HepG2 (cell line): Measurements from ENCODE around the gene TADA1. TPM values are rescaled to one million over a fixed set of nuclear protein-coding genes. Genes with fewer than 3 reads are reported as not detected.
A peak's percentile ranks its signal among the peaks of the same experiment; 100 is the strongest.

Experiments
- EED ChIP-seq: sonication (generic); formaldehyde crosslinking; IDR thresholded peaks from 2 replicates; pipeline ENCODE4 v1.5.0; 2020; ENCODE audit warnings: mild to moderate bottlenecking, missing genetic modification reagents
- HOXD1 ChIP-seq: sonication (generic); formaldehyde crosslinking; IDR thresholded peaks from 2 replicates; pipeline ENCODE4 v1.5.0; 2020; ENCODE audit warnings: missing genetic modification reagents
- NFIB ChIP-seq: sonication (generic); formaldehyde crosslinking; IDR thresholded peaks from 2 replicates; pipeline ENCODE4 v1.9.0; 2021; ENCODE audit warnings: missing genetic modification reagents, mild to moderate bottlenecking, borderline replicate concordance
- SNAPC2 ChIP-seq: sonication (generic); formaldehyde crosslinking; IDR thresholded peaks from 2 replicates; pipeline ENCODE4 v1.8.1; 2022; ENCODE audit warnings: mild to moderate bottlenecking, missing genetic modification reagents
- SRSF9 ChIP-seq: fragments of 200-400 bp; formaldehyde crosslinking; IDR thresholded peaks from 2 replicates; pipeline ENCODE4 v1.6.1; 2018; ENCODE audit warnings: borderline replicate concordance, mild to moderate bottlenecking, low read depth, low read length; ENCODE audit not compliant: insufficient read depth, poor library complexity, severe bottlenecking
- ZFP36L1 ChIP-seq: sonication (generic); formaldehyde crosslinking; IDR thresholded peaks from 2 replicates; pipeline ENCODE4 v1.8.0; 2022; ENCODE audit warnings: mild to moderate bottlenecking, missing genetic modification reagents, moderate library complexity
- ZIK1 ChIP-seq: sonication (generic); formaldehyde crosslinking; IDR thresholded peaks from 2 replicates; pipeline ENCODE4 v1.5.0; 2020; ENCODE audit warnings: mild to moderate bottlenecking, low read depth, missing genetic modification reagents, borderline replicate concordance
- ZNF280B ChIP-seq: sonication (generic); formaldehyde crosslinking; IDR thresholded peaks from 2 replicates; pipeline ENCODE4 v1.5.0; 2020; ENCODE audit warnings: missing genetic modification reagents, mild to moderate bottlenecking, borderline replicate concordance
- ZNF550 ChIP-seq: sonication (generic); formaldehyde crosslinking; IDR thresholded peaks from 2 replicates; pipeline ENCODE4 v1.4.0; 2020; ENCODE audit warnings: mild to moderate bottlenecking, missing genetic modification reagents, borderline replicate concordance
- ZNF574 ChIP-seq: sonication (generic); formaldehyde crosslinking; IDR thresholded peaks from 2 replicates; pipeline ENCODE4 v1.4.0; 2020; ENCODE audit warnings: missing genetic modification reagents
- ZNF619 ChIP-seq: sonication (generic); formaldehyde crosslinking; IDR thresholded peaks from 2 replicates; pipeline ENCODE4 v1.4.0; 2020; ENCODE audit warnings: mild to moderate bottlenecking, missing genetic modification reagents
- polyA plus RNA-seq, 8 experiments: library from polyadenylated mRNA; depleted of rRNA in 3 of 8; stranded (reverse) in 7 of 8; unstranded in 1 of 8; fragments of >200 nt; fragmentation: Illumina TruSeq in 4 of 8; extraction: Trizol in 4 of 8; gene quantifications; 2 replicates each; pipeline versions ENCODE4 v1.2.1 to v1.2.3, GENCODE V29; 2011 to 2016; ENCODE audit warnings: low read depth in 4 of 8, missing spikeins in 1 of 8, mixed read lengths in 1 of 8; ENCODE audit not compliant: insufficient read depth in 1 of 8
- total RNA-seq, 5 experiments: library from RNA; depleted of rRNA; stranded (reverse); fragments of >200 nt; fragmentation: Illumina TruSeq; extraction: Trizol; gene quantifications; 2 replicates each; pipeline ENCODE4 v1.2.3, GENCODE V29; 2016; ENCODE audit warnings: low read depth in 1 of 5
- TF ChIP-seq, protein P1 (sequence below): sonication (generic); formaldehyde crosslinking; IDR thresholded peaks from 2 replicates; pipeline ENCODE4 v1.8.1; 2023; ENCODE audit warnings: mild to moderate bottlenecking, inconsistent platforms, moderate library complexity, missing genetic modification reagents, borderline replicate concordance
- TF ChIP-seq, protein P2 (sequence below): fragments of 450-650 bp; IDR thresholded peaks from 2 replicates; pipeline ENCODE4 v1.6.1; 2017; ENCODE audit warnings: mild to moderate bottlenecking
- TF ChIP-seq, protein P3 (sequence below): sonication (generic); formaldehyde crosslinking; IDR thresholded peaks from 2 replicates; pipeline ENCODE4 v1.4.0; 2020; ENCODE audit warnings: missing genetic modification reagents

The TADA1 gene
- total and polyA plus RNA-seq, 2 of the 13 experiments (the other 11 are each of a cell fraction or from before 2014, with no cell fraction given): 28.3 to 29.1 TPM

DNA sequence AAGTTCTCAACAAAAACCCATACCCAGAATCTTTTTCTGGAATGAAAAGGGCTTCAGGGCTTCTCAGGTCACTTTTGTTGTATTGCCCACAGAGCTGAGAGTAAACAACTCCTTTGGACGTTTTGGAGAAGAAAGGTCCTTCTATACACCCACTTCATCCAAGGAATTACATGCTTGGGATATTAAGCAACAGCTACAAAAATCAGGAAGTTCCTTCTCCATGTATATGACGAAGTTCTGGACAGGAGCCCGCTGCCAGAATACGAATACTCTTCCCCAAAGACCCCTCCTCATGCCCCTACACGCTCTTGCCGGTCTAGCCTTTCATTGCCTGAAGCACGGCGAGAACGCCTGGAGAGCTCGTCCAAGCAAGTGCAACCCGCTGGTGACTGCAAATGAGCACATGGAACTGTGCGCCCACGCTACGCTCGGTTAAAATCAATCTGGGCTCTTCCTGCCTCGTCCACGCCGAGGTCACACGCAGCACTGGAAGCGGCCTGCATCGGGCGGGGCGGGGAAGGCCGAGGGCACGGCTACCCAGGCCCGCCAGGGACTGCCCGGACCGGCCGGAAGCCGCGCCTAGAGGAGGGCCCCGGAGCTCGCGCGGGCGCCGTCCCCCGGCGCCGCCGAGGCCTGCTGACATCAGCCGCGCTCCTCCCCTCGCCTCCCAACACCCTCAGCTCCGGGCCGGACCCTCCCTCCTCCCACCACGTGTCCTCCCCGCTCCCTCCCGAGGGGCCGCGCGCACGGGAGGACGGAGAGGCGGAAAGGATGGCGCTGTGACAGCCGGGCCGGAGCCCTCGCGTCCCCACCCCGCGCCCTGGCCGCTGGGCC lies 37.1 kb downstream of the TADA1 start, which contains the start of gene POGK (continued):
- TF ChIP-seq SNAPC2 (CRISPR knock-in tag): no peak
- no peak for TF ChIP-seq NFIB (CRISPR knock-in tag)
- TF ChIP-seq ZIK1 (CRISPR knock-in tag): peak; percentile 99
- TF ChIP-seq ZFP36L1 (CRISPR knock-in tag): peak; percentile 81; the same call in 1 of the 2 replicates
- TF ChIP-seq, protein P1, sequence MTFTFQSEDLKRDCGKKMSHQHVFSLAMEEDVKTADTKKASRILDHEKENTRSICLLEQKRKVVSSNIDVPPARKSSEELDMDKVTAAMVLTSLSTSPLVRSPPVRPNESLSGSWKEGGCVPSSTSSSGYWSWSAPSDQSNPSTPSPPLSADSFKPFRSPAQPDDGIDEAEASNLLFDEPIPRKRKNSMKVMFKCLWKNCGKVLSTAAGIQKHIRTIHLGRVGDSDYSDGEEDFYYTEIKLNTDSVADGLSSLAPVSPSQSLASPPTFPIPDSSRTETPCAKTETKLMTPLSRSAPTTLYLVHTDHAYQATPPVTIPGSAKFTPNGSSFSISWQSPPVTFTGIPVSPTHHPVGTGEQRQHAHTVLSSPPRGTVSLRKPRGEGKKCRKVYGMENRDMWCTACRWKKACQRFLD (CRISPR knock-in tag): no peak
- peak; percentile 65; the same call in 1 of the 2 replicates for TF ChIP-seq HOXD1 (CRISPR knock-in tag)
- TF ChIP-seq EED (CRISPR knock-in tag): peak; percentile 51; the same call in 1 of the 2 replicates
- peak; percentile 90 for TF ChIP-seq ZNF574 (CRISPR knock-in tag)
- no peak; the same call in 1 of the 2 replicates for TF ChIP-seq ZNF619 (CRISPR knock-in tag)
- TF ChIP-seq, protein P2, sequence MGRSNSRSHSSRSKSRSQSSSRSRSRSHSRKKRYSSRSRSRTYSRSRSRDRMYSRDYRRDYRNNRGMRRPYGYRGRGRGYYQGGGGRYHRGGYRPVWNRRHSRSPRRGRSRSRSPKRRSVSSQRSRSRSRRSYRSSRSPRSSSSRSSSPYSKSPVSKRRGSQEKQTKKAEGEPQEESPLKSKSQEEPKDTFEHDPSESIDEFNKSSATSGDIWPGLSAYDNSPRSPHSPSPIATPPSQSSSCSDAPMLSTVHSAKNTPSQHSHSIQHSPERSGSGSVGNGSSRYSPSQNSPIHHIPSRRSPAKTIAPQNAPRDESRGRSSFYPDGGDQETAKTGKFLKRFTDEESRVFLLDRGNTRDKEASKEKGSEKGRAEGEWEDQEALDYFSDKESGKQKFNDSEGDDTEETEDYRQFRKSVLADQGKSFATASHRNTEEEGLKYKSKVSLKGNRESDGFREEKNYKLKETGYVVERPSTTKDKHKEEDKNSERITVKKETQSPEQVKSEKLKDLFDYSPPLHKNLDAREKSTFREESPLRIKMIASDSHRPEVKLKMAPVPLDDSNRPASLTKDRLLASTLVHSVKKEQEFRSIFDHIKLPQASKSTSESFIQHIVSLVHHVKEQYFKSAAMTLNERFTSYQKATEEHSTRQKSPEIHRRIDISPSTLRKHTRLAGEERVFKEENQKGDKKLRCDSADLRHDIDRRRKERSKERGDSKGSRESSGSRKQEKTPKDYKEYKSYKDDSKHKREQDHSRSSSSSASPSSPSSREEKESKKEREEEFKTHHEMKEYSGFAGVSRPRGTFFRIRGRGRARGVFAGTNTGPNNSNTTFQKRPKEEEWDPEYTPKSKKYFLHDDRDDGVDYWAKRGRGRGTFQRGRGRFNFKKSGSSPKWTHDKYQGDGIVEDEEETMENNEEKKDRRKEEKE: no peak
- TF ChIP-seq, protein P3, sequence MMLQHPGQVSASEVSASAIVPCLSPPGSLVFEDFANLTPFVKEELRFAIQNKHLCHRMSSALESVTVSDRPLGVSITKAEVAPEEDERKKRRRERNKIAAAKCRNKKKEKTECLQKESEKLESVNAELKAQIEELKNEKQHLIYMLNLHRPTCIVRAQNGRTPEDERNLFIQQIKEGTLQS: peak; percentile 49; the same call in 1 of the 2 replicates
- TF ChIP-seq ZNF280B (CRISPR knock-in tag): peak; percentile 72; the same call in 1 of the 2 replicates
- TF ChIP-seq ZNF550 (CRISPR knock-in tag): no peak
- no peak for TF ChIP-seq SRSF9
